HL-60 (cell line): ENCODE results near the gene TMEM120B.

Source experiments
- DNase-seq, 2 experiments: peaks; one replicate each; pipeline ENCODE4 v3.0.0-alpha.2; 2010 to 2020; ENCODE audit warnings: low read depth in 1 of 2, low spot score in 1 of 2
- H3K27ac ChIP-seq: fragments of 250-450 bp; sonication (Bioruptor Pico); replicated peaks from 2 replicates; pipeline ENCODE4 v1.5.1; 2020; ENCODE audit warnings: mild to moderate bottlenecking, moderate library complexity
- H3K27me3 ChIP-seq: fragments of 250-450 bp; sonication (Bioruptor Pico); 2 replicates; pipeline ENCODE4 v1.5.1; 2021; ENCODE audit warnings: mild to moderate bottlenecking, moderate library complexity; ENCODE audit not compliant: insufficient read depth, poor library complexity, severe bottlenecking
- H3K4me3 ChIP-seq: replicated peaks from 2 replicates; pipeline ENCODE4 v1.5.1; 2011; ENCODE audit warnings: mild to moderate bottlenecking, control low read depth, low read length; ENCODE audit not compliant: insufficient read depth
- GABPA ChIP-seq: IDR thresholded peaks from 2 replicates; pipeline ENCODE4 v1.6.1; 2012; ENCODE audit warnings: low read depth
- POLR2AphosphoS5 ChIP-seq: IDR thresholded peaks from 2 replicates; pipeline ENCODE4 v1.6.1; 2012; ENCODE audit warnings: low read depth
- SPI1 ChIP-seq: IDR thresholded peaks from 2 replicates; pipeline ENCODE4 v1.6.1; 2012; ENCODE audit warnings: low read depth, mild to moderate bottlenecking, borderline replicate concordance
- TF ChIP-seq, protein P1 (sequence below): IDR thresholded peaks from 2 replicates; pipeline ENCODE4 v1.6.1; 2012; ENCODE audit warnings: low read depth; ENCODE audit not compliant: insufficient replicate concordance
- TF ChIP-seq, protein P2 (sequence below): IDR thresholded peaks from one replicate; pipeline ENCODE4 v1.5.1; 2011; ENCODE audit warnings: low read length, control low read depth, inconsistent platforms; ENCODE audit not compliant: insufficient read depth

Gene TMEM120B

DNA sequence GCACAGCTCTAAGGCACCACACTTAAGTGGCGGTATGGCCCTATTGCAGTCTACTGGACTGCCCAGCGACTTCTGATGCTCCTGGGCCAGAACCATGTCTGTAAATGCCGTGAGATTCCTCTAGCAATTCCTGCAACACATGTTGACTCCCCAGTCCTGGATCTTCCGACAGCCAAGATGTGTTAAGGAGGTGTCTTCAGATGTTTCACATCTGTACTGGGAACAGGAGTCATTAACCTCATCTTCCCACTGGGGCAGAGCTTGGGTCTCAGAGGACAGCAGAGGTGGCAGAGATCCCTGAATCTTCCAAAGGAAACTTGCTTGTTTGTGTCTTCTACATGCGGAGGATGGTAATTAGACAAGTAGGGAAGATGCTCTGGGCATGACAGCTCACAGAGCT lies 8.2 kb downstream of the TMEM120B start:
- H3K4me3 ChIP-seq = no peak overlapping the region
- no peak overlapping the region for H3K27ac ChIP-seq
- H3K27me3 ChIP-seq = no peaks in the 10 kb centered on the region
- TF ChIP-seq GABPA = no peak
- TF ChIP-seq SPI1 = no peak
- TF ChIP-seq, protein P1, sequence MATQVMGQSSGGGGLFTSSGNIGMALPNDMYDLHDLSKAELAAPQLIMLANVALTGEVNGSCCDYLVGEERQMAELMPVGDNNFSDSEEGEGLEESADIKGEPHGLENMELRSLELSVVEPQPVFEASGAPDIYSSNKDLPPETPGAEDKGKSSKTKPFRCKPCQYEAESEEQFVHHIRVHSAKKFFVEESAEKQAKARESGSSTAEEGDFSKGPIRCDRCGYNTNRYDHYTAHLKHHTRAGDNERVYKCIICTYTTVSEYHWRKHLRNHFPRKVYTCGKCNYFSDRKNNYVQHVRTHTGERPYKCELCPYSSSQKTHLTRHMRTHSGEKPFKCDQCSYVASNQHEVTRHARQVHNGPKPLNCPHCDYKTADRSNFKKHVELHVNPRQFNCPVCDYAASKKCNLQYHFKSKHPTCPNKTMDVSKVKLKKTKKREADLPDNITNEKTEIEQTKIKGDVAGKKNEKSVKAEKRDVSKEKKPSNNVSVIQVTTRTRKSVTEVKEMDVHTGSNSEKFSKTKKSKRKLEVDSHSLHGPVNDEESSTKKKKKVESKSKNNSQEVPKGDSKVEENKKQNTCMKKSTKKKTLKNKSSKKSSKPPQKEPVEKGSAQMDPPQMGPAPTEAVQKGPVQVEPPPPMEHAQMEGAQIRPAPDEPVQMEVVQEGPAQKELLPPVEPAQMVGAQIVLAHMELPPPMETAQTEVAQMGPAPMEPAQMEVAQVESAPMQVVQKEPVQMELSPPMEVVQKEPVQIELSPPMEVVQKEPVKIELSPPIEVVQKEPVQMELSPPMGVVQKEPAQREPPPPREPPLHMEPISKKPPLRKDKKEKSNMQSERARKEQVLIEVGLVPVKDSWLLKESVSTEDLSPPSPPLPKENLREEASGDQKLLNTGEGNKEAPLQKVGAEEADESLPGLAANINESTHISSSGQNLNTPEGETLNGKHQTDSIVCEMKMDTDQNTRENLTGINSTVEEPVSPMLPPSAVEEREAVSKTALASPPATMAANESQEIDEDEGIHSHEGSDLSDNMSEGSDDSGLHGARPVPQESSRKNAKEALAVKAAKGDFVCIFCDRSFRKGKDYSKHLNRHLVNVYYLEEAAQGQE = no peak
- TF ChIP-seq POLR2AphosphoS5 = no peak
- TF ChIP-seq, protein P2, sequence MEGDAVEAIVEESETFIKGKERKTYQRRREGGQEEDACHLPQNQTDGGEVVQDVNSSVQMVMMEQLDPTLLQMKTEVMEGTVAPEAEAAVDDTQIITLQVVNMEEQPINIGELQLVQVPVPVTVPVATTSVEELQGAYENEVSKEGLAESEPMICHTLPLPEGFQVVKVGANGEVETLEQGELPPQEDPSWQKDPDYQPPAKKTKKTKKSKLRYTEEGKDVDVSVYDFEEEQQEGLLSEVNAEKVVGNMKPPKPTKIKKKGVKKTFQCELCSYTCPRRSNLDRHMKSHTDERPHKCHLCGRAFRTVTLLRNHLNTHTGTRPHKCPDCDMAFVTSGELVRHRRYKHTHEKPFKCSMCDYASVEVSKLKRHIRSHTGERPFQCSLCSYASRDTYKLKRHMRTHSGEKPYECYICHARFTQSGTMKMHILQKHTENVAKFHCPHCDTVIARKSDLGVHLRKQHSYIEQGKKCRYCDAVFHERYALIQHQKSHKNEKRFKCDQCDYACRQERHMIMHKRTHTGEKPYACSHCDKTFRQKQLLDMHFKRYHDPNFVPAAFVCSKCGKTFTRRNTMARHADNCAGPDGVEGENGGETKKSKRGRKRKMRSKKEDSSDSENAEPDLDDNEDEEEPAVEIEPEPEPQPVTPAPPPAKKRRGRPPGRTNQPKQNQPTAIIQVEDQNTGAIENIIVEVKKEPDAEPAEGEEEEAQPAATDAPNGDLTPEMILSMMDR = no peak
- DNase-seq = no peak

DNA sequence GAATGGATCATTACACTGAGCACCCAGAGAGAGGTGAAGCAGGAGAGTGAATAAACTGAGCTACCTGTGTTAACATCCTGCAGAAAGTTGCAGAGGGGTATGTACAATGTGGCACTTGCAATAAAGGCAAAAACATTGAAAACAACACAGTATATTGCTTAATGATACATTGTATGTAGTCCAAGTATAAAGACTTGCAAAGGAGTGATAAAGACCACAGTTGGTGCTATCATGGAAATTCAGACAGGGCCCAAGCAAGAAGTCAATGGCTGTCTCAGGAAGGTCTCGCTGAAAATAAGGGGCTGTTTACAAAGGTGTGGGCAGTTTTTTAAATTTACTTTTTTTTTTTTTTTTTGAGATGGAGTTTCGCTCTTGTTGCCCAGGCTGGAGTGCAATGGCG lies 10.0 kb downstream of the TMEM120B start:
- H3K27me3 ChIP-seq = no peaks in the 10 kb centered on the region
- TF ChIP-seq GABPA = no peak
- TF ChIP-seq, protein P2 = no peak
- H3K4me3 ChIP-seq = no peak overlapping the region
- H3K27ac ChIP-seq = no peak overlapping the region
- no peak for DNase-seq

DNA sequence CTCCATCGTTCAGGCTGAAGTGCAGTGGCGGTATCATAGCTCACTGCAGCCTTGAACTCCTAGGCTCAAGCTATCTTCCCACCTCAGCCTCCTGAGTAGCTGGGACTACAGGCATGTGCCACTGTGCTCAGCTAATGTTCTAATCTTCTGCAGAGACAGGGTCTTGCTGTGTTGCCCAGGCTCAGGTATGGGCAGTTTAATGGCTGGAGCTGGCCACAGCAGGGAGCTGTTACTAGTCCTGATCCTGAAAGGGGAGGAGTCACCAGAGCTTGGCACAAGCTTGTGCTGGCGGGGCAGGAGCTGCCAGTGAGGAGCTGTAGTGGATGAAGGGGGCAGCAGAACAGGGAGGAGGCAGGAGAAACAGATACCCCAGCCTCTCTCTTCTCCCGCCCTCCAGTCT lies 10.6 kb downstream of the TMEM120B start:
- Histone ChIP-seq H3K27me3 (no peaks in the 10 kb centered on the region), H3K27ac (no peak overlapping the region), H3K4me3 (no peak overlapping the region)
- DNase-seq = no peak
- TF ChIP-seq, protein P2 = no peak
- TF ChIP-seq, protein P1 = no peak
- no peak for TF ChIP-seq POLR2AphosphoS5
- TF ChIP-seq SPI1 = no peak
- no peak for TF ChIP-seq GABPA

DNA sequence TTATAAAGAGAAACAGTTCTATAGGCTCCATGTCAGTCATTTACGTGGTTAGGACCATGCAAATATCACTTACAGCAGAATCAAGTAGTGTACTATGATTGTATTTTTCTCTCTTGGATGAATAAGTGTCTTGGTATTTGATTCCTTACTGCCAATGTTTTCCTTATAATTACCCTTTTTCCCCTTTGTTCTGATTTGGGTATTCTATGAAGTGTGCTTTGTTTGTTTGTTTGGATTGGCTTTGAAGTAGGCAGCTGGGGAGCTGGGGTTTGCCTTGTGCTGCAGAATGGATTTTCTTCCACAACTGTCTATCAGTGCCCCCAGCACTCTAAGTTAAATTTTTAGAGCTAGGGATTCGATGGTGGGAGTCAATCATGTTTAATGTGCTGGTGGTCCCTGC lies 12.4 kb downstream of the TMEM120B start:
- no peak for DNase-seq
- Histone ChIP-seq H3K4me3 (no peak overlapping the region), H3K27me3 (no peaks in the 10 kb centered on the region), H3K27ac (no peak overlapping the region)
- TF ChIP-seq SPI1 = no peak
- TF ChIP-seq POLR2AphosphoS5 = no peak
- TF ChIP-seq, protein P1 = no peak
- TF ChIP-seq GABPA = no peak
- TF ChIP-seq, protein P2 = no peak
